Measurements from ENCODE around the gene DRD1. TPM values are rescaled to one million over a fixed set of nuclear protein-coding genes. Genes with fewer than 3 reads are reported as not detected.
"Not testable (repeated sequence)": the region's sequence is repeated elsewhere in the genome, so short reads cannot be mapped to it uniquely, and the experiment has no call there.

Gene DRD1
- total RNA-seq, 3 donors from 2014 or later: 0.09 TPM; not detected in 2

DNA sequence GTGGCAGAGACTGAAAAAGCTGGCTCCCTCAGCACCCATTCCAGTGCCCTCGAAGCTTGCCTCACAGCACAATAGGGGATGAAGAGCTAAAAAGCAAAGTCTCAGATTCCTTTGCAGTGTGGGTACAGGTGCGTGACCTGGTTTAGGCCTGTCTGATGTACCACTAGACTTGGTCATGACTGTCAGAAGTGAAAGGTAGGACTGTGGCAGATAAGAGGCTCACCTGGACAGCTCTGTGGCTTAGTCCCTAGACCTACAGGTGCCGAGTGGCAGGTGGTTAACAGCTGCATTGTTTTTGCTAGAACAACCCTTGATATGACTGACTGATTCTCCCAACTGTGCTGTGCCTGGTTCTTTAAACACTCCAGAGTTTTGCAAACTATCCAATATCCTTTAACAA, 19.7 kb upstream of the DRD1 start:
- intact Hi-C loops (cut with DNase I, micrococcal nuclease): no loop called here
- no peak for DNase-seq
- H3K9me3 ChIP-seq: no peaks in the 10 kb centered on the region
- TF ChIP-seq, protein P1, sequence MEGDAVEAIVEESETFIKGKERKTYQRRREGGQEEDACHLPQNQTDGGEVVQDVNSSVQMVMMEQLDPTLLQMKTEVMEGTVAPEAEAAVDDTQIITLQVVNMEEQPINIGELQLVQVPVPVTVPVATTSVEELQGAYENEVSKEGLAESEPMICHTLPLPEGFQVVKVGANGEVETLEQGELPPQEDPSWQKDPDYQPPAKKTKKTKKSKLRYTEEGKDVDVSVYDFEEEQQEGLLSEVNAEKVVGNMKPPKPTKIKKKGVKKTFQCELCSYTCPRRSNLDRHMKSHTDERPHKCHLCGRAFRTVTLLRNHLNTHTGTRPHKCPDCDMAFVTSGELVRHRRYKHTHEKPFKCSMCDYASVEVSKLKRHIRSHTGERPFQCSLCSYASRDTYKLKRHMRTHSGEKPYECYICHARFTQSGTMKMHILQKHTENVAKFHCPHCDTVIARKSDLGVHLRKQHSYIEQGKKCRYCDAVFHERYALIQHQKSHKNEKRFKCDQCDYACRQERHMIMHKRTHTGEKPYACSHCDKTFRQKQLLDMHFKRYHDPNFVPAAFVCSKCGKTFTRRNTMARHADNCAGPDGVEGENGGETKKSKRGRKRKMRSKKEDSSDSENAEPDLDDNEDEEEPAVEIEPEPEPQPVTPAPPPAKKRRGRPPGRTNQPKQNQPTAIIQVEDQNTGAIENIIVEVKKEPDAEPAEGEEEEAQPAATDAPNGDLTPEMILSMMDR (IDR thresholded peaks at IDR 0.05): no peak
- ATAC-seq: no peak
- H3K4me3 ChIP-seq: no peak overlapping the region
- no peaks in the 10 kb centered on the region for H3K4me1 ChIP-seq (ENCODE audit: low read depth)
- no peaks in the 10 kb centered on the region for H3K36me3 ChIP-seq (ENCODE audit: low read depth)

DNA sequence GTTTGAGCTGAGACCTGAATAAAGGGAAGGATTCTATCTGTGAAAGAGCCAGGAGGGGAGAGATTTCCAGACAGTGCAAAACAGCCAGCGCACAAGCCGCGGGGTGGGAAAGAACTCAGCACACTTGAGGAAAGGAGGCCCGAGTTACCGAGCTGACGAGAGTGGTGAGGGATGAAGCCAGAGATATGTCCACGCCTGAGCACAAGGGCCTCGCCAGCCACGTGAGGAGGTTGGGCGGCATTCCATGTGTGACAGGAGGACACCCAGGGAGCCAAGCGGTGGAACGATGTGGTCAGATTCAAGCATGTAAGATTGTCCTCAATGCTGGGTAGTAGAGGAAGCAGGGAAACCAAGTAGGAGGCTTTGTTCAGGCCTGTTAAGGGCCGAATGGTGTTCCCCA, 17.4 kb upstream of the DRD1 start:
- Histone ChIP-seq H3K9me3 (no peaks in the 10 kb centered on the region), H3K4me3 (no peak overlapping the region), H3K4me1 (ENCODE audit: low read depth) (no peaks in the 10 kb centered on the region), H3K36me3 (ENCODE audit: low read depth) (no peaks in the 10 kb centered on the region)
- ATAC-seq (no peak), DNase-seq (no peak)
- intact Hi-C loops (cut with DNase I, micrococcal nuclease): no loop called here
- TF ChIP-seq, protein P1 (IDR thresholded peaks at IDR 0.05): no peak

DNA sequence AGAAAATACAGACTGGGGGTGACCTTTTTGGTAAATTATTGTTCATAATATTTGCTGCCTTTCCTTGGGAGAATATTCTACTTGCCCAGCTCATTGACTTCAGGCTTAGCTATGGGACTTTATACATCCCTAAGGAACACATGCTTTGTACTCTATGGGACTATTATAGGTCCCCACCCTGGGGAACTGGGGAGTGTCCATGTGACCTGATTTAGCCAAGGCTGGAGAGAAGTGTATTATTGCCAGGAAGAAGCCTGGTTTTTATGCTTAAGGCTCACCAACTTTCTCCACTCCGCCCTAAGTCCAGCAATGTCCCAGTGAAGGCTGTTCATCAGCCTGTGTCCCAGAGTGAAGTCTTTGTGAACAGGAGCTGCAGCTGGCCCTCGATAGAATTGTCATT, 16.6 kb upstream of the DRD1 start:
- TF ChIP-seq, protein P1 (IDR thresholded peaks at IDR 0.05): no peak
- Histone ChIP-seq H3K4me1 (ENCODE audit: low read depth) (no peaks in the 10 kb centered on the region), H3K36me3 (ENCODE audit: low read depth) (no peaks in the 10 kb centered on the region), H3K4me3 (no peak overlapping the region), H3K9me3 (no peaks in the 10 kb centered on the region)
- intact Hi-C loops (cut with DNase I, micrococcal nuclease): no loop called here
- DNase-seq (no peak), ATAC-seq (peak; percentile 55)

DNA sequence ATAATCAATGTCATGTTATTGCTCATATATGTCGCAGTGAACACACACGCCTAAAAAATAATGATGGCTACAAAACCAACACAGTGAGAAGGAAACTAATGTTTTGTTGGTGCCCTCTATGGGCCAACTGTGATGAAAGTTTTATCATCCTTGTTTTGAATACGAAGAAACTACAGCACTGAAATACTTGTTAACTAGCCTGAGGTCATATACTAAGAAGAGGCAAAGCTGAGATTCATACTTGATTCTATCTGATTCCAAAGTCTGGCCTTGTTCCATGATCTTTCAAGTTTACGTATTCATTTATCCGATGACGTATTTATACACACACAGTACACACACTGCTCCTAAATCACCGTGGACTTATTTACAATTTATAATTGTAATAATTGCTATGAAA, 16.1 kb upstream of the DRD1 start:
- DNase-seq: peak in 1 of 3 donors; percentile 23

DNA sequence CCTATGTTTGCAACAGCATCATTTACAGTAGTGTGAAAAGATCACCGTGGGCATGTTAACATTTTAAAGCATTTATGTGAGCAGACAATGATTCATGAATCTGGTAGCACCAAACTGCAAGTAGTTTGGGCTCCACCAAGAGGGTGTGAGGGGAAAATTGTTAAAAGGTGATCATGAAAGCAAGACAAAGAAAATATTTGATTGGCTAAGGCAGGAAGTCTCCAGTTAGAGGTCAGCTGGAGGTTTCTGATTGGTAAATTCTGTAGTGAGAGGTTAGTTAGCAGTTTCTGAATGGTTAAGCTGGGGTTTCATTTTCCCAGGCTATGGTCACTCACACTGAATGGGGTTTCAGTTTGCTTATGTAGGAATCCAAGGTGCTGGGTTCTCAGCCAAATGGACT, 13.5 kb upstream of the DRD1 start:
- Histone ChIP-seq H3K4me1 (ENCODE audit: low read depth) (no peaks in the 10 kb centered on the region), H3K9me3 (no peaks in the 10 kb centered on the region), H3K4me3 (no peak overlapping the region), H3K36me3 (ENCODE audit: low read depth) (no peaks in the 10 kb centered on the region)
- DNase-seq (no peak), ATAC-seq (no peak)
- intact Hi-C loops (cut with DNase I, micrococcal nuclease): no loop called here
- TF ChIP-seq, protein P1 (IDR thresholded peaks at IDR 0.05): no peak

More for the DNA sequence above, 16.1 kb upstream of the DRD1 start:
- intact Hi-C loops (cut with DNase I, micrococcal nuclease): no loop called here
- TF ChIP-seq, protein P1 (IDR thresholded peaks at IDR 0.05): no peak
- H3K9me3 ChIP-seq: no peaks in the 10 kb centered on the region
- H3K4me1 ChIP-seq (ENCODE audit: low read depth): no peaks in the 10 kb centered on the region
- no peaks in the 10 kb centered on the region for H3K36me3 ChIP-seq (ENCODE audit: low read depth)
- no peak for ATAC-seq
- H3K4me3 ChIP-seq: no peak overlapping the region

DNA sequence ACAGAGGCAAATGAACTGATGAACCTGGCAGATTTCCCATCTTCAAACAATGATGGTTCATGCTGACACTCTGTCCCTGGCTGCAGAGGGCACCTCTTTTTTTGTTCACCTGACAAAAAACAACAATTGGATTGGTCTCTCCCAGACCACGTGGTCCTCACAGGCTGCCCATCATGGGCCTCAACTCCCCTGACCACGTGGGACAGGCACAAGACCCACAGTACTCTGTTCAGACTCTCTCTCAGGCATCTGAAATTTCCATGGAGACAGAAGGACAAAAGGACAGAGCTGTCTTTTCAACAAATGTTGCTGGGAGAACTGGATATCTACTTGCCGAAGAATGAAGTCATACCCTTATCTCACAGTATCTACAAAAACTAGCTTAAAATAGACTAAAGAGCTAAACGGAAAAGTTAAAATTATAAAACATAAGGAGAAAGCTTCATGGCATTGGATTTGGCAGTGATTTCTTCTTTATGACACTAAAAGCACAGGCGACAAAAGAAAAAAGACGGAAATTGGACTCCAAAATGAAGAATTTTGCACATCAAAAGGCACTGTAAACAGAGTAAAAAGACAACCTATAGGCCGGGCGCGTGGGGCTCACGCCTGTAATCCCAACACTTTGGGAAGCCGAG, 12.2 kb upstream of the DRD1 start:
- TF ChIP-seq, protein P1 (IDR thresholded peaks at IDR 0.05): no peak
- H3K36me3 ChIP-seq (ENCODE audit: low read depth): no peaks in the 10 kb centered on the region
- DNase-seq (no peak), ATAC-seq (no peak)
- intact Hi-C loops (cut with DNase I, micrococcal nuclease): no loop called here
- no peak overlapping the region for H3K4me3 ChIP-seq
- no peaks in the 10 kb centered on the region for H3K4me1 ChIP-seq (ENCODE audit: low read depth)
- no peaks in the 10 kb centered on the region for H3K9me3 ChIP-seq

DNA sequence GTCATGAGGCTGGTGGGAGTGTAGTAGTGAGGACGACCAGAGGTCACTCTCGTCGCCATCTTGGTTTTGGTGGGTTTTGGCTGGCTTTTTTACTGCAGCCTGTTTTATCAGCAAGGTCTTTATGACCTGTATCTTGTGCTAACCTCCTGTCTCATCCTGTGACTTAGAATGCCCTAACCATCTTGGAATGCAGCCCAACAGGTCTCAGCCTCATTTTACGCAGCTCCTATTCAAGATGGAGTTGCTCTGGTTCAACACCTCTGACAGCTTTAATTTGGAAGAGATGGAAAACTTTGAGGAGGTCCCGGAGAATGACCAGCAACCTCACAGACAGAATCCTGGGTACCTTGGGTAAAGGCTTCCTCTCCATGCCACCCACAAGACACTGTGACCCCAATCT, 10.4 kb upstream of the DRD1 start:
- intact Hi-C loops (cut with DNase I, micrococcal nuclease): not testable (repeated sequence)

More for the DNA sequence above, 10.4 kb upstream of the DRD1 start:
- H3K4me1 ChIP-seq (ENCODE audit: low read depth); H3K9me3 ChIP-seq; DNase-seq; H3K36me3 ChIP-seq (ENCODE audit: low read depth); H3K4me3 ChIP-seq; ATAC-seq: not testable (repeated sequence)

All from mucosa of descending colon (tissue), 3 donors.